ENCODE measurements around the gene TMEM134.

TMEM134 gene

DNA sequence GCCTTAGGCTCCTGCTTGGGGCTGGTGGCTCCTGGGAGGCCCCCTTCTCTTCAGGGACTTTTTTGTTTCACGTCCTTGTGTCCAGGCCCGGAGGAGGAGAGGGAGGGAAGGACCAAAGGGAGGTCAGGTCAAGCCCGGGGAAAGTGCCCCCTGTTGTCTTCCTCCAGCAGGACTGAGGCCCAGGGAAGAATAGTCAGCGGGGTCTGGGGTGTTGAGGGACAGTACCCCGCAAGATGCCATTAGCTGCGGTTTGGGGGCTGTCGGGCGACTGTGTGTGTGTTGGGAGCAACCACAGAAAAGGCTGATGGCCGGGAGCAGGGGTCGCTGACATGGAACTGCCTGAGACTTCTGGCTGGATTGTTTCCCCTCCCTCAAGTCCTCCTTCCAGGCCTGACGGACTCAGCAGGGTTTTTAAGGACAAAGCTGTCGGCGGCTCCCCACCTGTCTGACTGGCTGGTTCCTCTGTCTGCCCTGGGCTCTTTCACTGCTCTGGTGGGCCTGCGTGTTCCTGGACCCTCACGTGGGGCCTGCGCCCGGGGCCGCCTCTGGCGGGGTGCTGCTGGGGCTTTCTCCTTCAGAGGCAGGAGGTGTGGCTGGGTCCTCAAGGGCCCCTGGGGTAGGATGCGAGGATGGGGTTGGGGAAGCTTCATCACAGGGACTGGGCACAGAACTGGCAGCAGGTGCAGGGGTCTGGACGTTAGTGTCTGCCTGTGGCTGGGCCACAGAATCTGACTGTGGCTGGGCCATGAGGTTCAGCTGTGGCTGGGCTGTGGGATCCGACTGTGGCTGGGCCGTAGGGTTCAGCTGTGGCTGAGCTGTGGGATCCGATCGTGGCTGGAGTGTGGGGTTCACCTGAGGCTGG, 18.0 kb downstream of the TMEM134 start:
- H3K27ac ChIP-seq (ENCODE audit: low read length), result no peak overlapping the region
- H3K36me3 ChIP-seq (ENCODE audit: control insufficient read depth in 1 of 2, insufficient read depth in 2 of 2, low read length in 2 of 2), result no peaks in the 10 kb centered on the region
- H3K27me3 ChIP-seq (ENCODE audit: low read depth, low read length), result no peaks in the 10 kb centered on the region
- no peaks in the 10 kb centered on the region for H3K9me3 ChIP-seq (ENCODE audit: control insufficient read depth in 1 of 2, low read length in 2 of 2)
- no peak overlapping the region for H3K4me3 ChIP-seq (ENCODE audit: low read depth in 1 of 2, low read length in 2 of 2)
- H3K4me1 ChIP-seq (ENCODE audit: control insufficient read depth in 1 of 2, insufficient read depth in 2 of 2, low read length in 2 of 2), result no peaks in the 10 kb centered on the region

DNA sequence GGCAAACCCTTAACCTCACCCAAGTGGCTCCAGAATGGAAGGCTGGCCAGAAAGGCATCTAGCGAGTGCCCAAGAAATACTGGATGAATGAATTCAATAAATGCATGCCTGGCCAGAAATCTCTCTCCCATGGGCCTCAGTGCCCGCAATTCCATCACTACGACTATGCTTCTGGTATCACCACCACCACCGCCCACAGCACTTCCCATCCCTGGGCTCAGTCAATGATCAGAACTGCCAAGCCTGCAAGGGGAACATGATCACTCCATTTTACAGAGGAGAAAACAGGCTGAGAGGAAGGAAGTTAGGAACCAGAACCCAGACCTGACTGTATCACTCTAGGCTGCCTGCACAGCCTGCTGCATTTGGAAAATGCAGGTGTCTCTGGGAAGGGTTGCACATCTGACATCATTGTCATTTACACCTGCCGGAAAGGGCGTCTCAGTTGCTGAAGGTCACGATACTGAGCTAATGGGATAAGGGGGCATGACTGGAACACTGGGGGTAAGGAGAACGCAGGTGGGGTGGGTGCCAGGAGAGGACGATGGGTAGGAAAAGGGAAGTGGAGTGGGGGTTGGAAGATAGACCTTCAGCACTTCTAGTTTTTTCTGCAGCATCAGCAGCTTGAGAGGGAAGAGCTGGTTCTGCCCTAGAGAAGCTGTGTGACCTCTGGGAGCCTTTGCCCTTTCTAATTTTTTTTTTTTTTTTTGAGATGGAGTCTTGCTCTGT, 19.8 kb downstream of the TMEM134 start:
- no peaks in the 10 kb centered on the region for H3K27me3 ChIP-seq (ENCODE audit: low read depth, low read length)
- H3K9me3 ChIP-seq (ENCODE audit: control insufficient read depth in 1 of 2, low read length in 2 of 2), result no peaks in the 10 kb centered on the region
- no peak overlapping the region for H3K27ac ChIP-seq (ENCODE audit: low read length)
- no peak overlapping the region for H3K4me3 ChIP-seq (ENCODE audit: low read depth in 1 of 2, low read length in 2 of 2)
- no peaks in the 10 kb centered on the region for H3K36me3 ChIP-seq (ENCODE audit: control insufficient read depth in 1 of 2, insufficient read depth in 2 of 2, low read length in 2 of 2)
- no peaks in the 10 kb centered on the region for H3K4me1 ChIP-seq (ENCODE audit: control insufficient read depth in 1 of 2, insufficient read depth in 2 of 2, low read length in 2 of 2)

DNA sequence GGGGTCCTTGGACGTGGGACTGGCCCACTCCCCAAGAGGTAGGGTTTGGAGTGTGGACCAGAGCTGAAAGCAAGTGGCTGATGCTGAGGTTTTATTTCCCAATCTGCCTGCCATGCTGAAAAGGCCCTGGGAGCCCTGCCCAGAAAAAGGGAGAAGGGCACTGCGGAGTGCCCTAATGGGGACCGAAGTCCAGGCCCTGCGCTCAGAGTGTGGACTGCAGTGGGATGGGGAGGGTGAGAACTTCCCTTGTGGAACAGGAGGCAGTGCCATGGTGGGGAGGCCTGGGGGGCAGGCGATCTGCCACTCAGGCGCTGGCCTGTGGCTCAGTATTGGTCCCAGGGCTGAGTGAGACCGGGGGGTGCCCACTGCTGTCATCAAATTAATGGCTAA, 20.8 kb downstream of the TMEM134 start:
- Histone ChIP-seq H3K4me1 (ENCODE audit: control insufficient read depth in 1 of 2, insufficient read depth in 2 of 2, low read length in 2 of 2) (no peaks in the 10 kb centered on the region), H3K9me3 (ENCODE audit: control insufficient read depth in 1 of 2, low read length in 2 of 2) (no peaks in the 10 kb centered on the region), H3K27me3 (ENCODE audit: low read depth, low read length) (no peaks in the 10 kb centered on the region), H3K4me3 (ENCODE audit: low read depth in 1 of 2, low read length in 2 of 2) (no peak overlapping the region), H3K36me3 (ENCODE audit: control insufficient read depth in 1 of 2, insufficient read depth in 2 of 2, low read length in 2 of 2) (no peaks in the 10 kb centered on the region), H3K27ac (ENCODE audit: low read length) (no peak overlapping the region)

DNA sequence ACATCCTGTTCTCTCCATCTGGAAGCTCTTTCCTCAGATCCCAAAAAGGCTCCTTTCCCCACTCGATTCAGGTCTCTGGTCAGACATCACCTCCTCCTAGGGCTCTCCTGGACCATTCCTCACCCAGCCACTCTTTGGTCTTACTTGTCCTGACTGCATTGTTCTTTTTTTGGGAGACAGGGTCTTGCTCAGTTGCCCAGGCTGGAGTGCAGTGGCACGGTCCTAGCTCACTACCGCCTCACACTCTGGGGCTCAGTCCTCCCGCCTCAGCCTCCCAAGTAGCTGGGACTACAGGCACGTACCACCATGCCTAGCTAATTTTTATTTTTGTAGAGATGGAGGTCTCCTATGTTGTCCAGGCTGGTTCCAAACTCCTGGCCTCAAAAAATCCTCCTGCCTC, 23.5 kb downstream of the TMEM134 start:
- Histone ChIP-seq H3K4me3 (ENCODE audit: low read depth in 1 of 2, low read length in 2 of 2) (no peak overlapping the region), H3K27ac (ENCODE audit: low read length) (no peak overlapping the region), H3K36me3 (ENCODE audit: control insufficient read depth in 1 of 2, insufficient read depth in 2 of 2, low read length in 2 of 2) (peaks cover 0 to 16% of the 10 kb centered on the region in 2 donors), H3K4me1 (ENCODE audit: control insufficient read depth in 1 of 2, insufficient read depth in 2 of 2, low read length in 2 of 2) (peaks cover 0 to 11% of the 10 kb centered on the region in 2 donors), H3K9me3 (ENCODE audit: control insufficient read depth in 1 of 2, low read length in 2 of 2) (no peaks in the 10 kb centered on the region), H3K27me3 (ENCODE audit: low read depth, low read length) (no peaks in the 10 kb centered on the region)

DNA sequence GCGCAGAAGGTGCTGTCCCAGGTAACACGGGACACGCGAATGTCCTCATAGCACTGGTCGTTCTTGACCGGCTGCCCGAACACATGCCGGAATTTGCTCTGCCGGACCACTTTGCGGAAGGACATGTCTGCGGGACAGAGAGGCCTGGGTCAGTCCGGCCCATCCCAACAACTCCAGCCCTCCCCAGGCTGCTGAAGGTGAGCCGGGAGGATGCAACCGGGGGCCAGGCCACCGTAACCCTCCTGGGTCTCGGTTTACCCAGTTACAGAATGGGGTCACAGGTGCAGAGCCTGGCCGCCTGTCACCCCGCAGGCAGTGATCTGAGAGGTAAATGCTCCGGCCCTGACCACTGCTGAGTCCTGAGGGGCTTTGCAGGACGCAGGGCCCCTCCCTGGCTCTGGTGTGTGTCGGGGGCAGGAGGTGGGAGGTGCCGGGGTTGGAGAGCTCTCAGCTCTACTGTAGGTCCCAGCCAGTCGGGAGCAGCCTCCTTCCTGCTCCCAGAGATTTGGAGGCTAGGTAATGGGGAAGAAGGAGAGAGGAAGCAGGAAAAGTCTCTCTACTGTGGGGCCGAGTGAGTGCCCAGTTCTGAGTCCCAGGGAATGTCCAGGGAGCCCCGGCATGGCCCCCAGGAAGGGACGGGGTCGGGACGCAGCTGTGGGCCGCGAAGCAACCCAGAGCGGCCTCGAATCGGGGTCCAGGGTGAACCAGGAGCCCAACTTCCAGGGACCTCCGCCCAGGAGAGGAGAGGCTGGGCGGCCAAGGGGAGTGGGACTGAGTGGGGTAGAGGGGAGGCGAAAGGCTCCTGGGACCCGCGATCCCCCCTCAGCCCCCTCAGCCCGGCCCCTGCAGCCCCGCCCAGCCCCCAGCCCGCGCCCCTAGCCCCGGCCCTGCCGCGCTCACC, 26.3 kb downstream of the TMEM134 start:
- H3K4me1 ChIP-seq (ENCODE audit: control insufficient read depth in 1 of 2, insufficient read depth in 2 of 2, low read length in 2 of 2), result peaks cover 0 to 15% of the 10 kb centered on the region in 2 donors
- no peaks in the 10 kb centered on the region for H3K9me3 ChIP-seq (ENCODE audit: control insufficient read depth in 1 of 2, low read length in 2 of 2)
- H3K27ac ChIP-seq (ENCODE audit: low read length), result peak overlapping the region; percentile 69
- H3K27me3 ChIP-seq (ENCODE audit: low read depth, low read length), result no peaks in the 10 kb centered on the region
- H3K36me3 ChIP-seq (ENCODE audit: control insufficient read depth in 1 of 2, insufficient read depth in 2 of 2, low read length in 2 of 2), result peaks cover 0 to 42% of the 10 kb centered on the region in 2 donors
- peak overlapping the region; percentile 68 to 70 for H3K4me3 ChIP-seq (ENCODE audit: low read depth in 1 of 2, low read length in 2 of 2)

DNA sequence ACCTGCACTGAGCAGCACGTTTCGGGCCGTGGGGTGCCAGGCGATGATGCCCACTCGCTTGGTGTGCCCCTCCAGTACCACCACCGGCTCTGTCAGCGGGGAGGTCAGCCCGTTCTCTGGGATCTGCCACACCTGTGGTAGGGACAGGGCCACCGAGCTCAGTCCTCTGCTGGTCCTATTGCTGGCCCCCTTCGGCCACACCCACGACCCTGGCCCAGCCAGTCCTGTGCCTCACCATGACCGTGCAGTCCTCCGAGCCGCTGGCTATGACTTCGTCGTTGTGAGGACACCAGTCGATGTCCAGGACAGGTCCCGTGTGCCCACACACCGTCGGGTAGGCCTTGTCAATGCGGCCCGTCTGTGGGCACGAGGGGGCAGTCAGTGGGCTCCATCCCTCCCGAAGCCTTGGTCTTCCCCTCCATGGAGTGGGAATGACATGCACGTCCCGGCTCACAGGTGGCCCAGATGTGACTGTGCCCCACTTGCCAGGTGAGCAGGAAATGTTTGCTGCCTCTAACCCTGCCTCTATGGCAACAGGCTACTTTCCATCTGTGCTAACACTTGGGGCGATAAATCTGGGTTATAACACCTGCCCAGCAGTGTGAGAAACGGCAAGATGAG, 27.2 kb downstream of the TMEM134 start:
- no peak overlapping the region for H3K27ac ChIP-seq (ENCODE audit: low read length)
- H3K36me3 ChIP-seq (ENCODE audit: control insufficient read depth in 1 of 2, insufficient read depth in 2 of 2, low read length in 2 of 2), result peaks cover 0 to 48% of the 10 kb centered on the region in 2 donors
- H3K4me1 ChIP-seq (ENCODE audit: control insufficient read depth in 1 of 2, insufficient read depth in 2 of 2, low read length in 2 of 2), result peaks cover 0 to 15% of the 10 kb centered on the region in 2 donors
- no peaks in the 10 kb centered on the region for H3K27me3 ChIP-seq (ENCODE audit: low read depth, low read length)
- no peaks in the 10 kb centered on the region for H3K9me3 ChIP-seq (ENCODE audit: control insufficient read depth in 1 of 2, low read length in 2 of 2)
- peak overlapping the region; percentile 68 to 70 for H3K4me3 ChIP-seq (ENCODE audit: low read depth in 1 of 2, low read length in 2 of 2)

DNA sequence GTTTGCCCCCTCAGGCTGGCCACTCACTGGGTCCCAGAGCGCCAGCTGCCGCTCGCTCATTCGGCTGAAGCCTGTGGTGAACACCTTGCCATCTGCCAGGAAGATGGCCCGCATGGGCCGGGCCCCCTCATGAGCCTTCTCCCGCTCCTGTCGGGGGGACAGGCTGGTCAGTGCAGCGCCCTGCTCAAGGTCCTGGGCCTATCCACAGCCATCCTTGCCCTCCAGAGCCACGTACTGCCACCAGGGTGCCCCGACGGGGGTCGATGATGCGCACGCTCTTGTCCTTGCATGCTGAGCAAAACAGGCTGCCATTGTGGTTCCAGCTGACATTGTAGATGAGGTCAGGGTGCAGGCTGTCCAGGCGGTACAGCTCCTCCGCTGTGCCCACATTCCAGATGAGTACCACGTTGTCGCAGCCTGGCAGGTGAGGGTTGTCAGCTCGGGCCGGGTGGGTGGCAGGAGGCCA, 27.9 kb downstream of the TMEM134 start:
- Histone ChIP-seq H3K36me3 (ENCODE audit: control insufficient read depth in 1 of 2, insufficient read depth in 2 of 2, low read length in 2 of 2) (peaks cover 0 to 48% of the 10 kb centered on the region in 2 donors), H3K27me3 (ENCODE audit: low read depth, low read length) (no peaks in the 10 kb centered on the region), H3K4me1 (ENCODE audit: control insufficient read depth in 1 of 2, insufficient read depth in 2 of 2, low read length in 2 of 2) (peaks cover 0 to 15% of the 10 kb centered on the region in 2 donors), H3K4me3 (ENCODE audit: low read depth in 1 of 2, low read length in 2 of 2) (no peak overlapping the region), H3K27ac (ENCODE audit: low read length) (no peak overlapping the region), H3K9me3 (ENCODE audit: control insufficient read depth in 1 of 2, low read length in 2 of 2) (no peaks in the 10 kb centered on the region)

DNA sequence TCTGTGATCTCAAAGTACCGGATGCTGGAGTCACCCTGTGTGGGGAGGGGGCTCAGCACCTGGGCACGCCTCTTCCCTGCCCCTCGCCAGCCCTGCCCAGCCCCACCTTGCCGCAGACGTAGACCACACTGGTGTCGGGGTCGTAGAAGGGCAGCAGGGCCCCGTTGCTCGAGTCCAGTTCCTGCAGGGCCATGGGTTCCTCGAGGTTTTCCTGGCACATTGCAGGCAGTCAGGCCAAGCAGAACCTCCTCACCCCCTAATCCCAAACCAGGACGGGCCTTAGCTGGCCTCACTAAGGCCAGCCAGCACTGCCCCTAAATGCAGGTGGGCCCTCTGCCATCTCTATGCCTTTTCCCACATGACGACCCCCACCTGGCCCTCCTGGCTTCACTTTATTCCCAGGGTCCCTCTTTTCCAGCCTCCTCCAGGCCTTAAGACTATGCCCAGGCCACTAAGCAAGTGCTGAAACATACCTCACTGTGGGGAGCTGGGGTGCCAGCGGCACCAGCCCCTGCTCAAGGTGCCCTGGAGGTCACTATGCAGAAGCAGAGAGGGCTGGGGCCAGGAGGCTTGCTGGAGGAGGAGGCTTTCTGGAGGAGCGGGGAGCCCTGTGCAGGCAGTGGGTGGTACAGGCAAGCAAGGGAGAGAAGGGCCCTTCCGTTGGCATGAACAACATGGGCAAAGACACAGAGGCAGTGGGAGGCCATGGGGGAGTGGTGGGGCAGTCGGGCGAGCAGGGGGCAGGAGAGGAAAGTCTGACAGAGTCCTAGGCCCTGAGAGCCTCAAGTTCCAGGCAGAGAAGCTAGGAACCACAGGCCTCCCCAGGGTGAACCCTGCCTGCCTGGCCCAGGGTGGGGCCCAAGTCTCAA, 28.6 kb downstream of the TMEM134 start:
- no peaks in the 10 kb centered on the region for H3K9me3 ChIP-seq (ENCODE audit: control insufficient read depth in 1 of 2, low read length in 2 of 2)
- H3K27me3 ChIP-seq (ENCODE audit: low read depth, low read length), result no peaks in the 10 kb centered on the region
- H3K36me3 ChIP-seq (ENCODE audit: control insufficient read depth in 1 of 2, insufficient read depth in 2 of 2, low read length in 2 of 2), result peaks cover 0 to 54% of the 10 kb centered on the region in 2 donors
- H3K4me1 ChIP-seq (ENCODE audit: control insufficient read depth in 1 of 2, insufficient read depth in 2 of 2, low read length in 2 of 2), result peaks cover 0 to 15% of the 10 kb centered on the region in 2 donors
- no peak overlapping the region for H3K4me3 ChIP-seq (ENCODE audit: low read depth in 1 of 2, low read length in 2 of 2)
- no peak overlapping the region for H3K27ac ChIP-seq (ENCODE audit: low read length)

DNA sequence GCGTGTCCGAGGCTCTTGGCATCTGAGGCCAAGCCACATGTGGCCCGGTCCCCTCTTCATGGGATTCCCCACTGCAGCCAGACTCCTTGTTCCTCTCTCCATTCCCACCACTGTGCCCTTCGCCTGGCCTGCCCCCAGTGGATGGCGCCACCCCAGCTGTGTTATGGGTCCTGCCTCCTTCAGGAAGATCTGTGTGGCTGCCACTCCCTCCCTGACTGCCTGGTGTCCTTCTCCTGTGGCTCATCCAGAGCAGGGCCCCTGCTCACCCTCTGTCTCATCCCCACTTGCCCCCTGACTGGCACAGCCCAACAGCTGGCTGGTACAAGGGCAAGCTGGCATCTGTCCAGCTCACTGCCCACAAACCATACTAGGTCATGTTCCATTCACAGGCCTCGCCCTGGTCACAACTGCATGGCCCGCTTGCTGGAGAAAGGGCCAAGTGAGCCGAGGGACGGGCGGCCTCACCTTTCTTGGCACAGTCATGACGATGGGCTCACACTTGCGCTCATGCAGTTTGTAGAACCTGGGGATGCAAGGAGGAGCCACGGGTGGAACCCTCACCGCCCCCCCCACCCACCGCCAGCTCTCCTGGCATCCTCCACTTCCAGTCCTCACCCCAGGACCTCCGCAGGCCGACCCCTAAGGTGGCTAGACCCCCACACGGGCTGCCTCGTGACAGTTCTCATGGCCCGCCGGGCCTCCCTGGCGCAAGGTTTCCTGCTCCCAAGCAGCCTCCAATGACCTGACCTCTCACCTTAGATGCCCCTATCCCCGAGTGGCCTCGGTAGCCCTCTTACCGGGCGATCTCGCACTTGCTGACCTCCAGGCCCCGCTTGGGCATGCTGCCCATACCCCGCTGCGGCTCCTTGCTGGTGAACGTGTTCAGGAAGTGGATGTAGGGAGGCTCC, 29.5 kb downstream of the TMEM134 start:
- Histone ChIP-seq H3K27me3 (ENCODE audit: low read depth, low read length) (no peaks in the 10 kb centered on the region), H3K27ac (ENCODE audit: low read length) (no peak overlapping the region), H3K9me3 (ENCODE audit: control insufficient read depth in 1 of 2, low read length in 2 of 2) (no peaks in the 10 kb centered on the region), H3K4me1 (ENCODE audit: control insufficient read depth in 1 of 2, insufficient read depth in 2 of 2, low read length in 2 of 2) (peaks cover 0 to 15% of the 10 kb centered on the region in 2 donors), H3K36me3 (ENCODE audit: control insufficient read depth in 1 of 2, insufficient read depth in 2 of 2, low read length in 2 of 2) (peaks cover 0 to 63% of the 10 kb centered on the region in 2 donors), H3K4me3 (ENCODE audit: low read depth in 1 of 2, low read length in 2 of 2) (no peak overlapping the region)
